ENCODE data around the gene SIRT5. TPM values are rescaled to one million over a fixed set of nuclear protein-coding genes. Genes with fewer than 3 reads are reported as not detected.

SIRT5 gene
- polyA plus RNA-seq, 1 experiment = 5.3 TPM

DNA sequence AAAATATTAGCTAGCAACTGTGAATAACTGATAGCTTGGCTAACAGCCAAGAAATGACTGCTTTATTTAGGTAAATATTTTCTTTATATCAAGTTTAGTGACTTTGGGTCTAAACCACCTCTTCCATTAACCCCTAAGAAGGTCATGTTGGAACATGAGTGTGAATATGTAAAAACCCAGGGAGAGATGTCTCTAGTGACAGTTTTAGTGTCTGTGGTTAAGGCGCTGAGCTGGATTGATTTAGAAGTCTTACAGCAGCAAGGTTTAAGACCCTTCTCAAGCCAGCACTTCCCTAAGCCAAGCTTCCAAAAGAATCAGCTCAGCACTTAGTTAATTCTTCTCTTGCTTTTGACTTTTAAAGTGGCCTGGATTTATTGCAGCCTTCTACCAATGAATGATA, 11.4 kb upstream of the SIRT5 start:
- DNase-seq (ENCODE audit: low read depth, low spot score) = no peak
- TF ChIP-seq, protein P1, sequence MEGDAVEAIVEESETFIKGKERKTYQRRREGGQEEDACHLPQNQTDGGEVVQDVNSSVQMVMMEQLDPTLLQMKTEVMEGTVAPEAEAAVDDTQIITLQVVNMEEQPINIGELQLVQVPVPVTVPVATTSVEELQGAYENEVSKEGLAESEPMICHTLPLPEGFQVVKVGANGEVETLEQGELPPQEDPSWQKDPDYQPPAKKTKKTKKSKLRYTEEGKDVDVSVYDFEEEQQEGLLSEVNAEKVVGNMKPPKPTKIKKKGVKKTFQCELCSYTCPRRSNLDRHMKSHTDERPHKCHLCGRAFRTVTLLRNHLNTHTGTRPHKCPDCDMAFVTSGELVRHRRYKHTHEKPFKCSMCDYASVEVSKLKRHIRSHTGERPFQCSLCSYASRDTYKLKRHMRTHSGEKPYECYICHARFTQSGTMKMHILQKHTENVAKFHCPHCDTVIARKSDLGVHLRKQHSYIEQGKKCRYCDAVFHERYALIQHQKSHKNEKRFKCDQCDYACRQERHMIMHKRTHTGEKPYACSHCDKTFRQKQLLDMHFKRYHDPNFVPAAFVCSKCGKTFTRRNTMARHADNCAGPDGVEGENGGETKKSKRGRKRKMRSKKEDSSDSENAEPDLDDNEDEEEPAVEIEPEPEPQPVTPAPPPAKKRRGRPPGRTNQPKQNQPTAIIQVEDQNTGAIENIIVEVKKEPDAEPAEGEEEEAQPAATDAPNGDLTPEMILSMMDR (IDR thresholded peaks at IDR 0.05; ENCODE audit: low read depth, low read length) = no peak
- ChIA-PET CTCF (interaction anchor here (3.2 kb wide), 1 partner anchor 11 kb away, joined by 34 read pairs; the partner anchor contains the start of gene SIRT5), POLR2A (no interaction called here)
- Histone ChIP-seq H3K27ac (ENCODE audit: low read depth, low read length) (no peak overlapping the region), H3K9me3 (ENCODE audit: control insufficient read depth, insufficient read depth, low read length) (no peaks in the 10 kb centered on the region), H3K27me3 (ENCODE audit: control insufficient read depth, insufficient read depth, low read length) (peaks cover 12% of the 10 kb centered on the region), H3K4me3 (ENCODE audit: low read depth, low read length) (no peak overlapping the region)

DNA sequence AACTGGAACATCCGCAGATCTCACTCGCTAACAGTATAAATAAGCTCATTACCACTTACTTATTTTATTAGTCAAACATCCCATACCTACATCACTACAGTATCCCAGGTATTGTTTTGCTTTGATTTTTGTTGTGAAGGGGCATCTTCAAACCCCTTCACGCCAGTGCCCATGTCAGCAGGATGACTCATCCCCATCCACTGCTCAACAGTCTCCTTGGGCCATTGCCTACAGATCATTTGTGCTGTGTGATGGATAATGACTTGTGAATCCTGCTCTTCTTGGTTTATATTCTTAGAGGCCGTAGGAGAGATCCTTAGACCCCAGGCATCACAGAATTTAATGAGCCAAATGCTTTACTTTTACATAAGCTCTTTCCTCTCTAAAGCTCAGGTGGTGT, 8.5 kb upstream of the SIRT5 start:
- ChIA-PET POLR2A (no interaction called here), CTCF (interaction anchor here (0.6 to 0.9 kb wide), 3 partner anchors 9 to 229 kb away, joined by 3 read pairs; partner anchors contain the start of gene SIRT5)
- Histone ChIP-seq H3K27ac (ENCODE audit: low read depth, low read length) (no peak overlapping the region), H3K4me3 (ENCODE audit: low read depth, low read length) (no peak overlapping the region), H3K27me3 (ENCODE audit: control insufficient read depth, insufficient read depth, low read length) (peaks cover 16% of the 10 kb centered on the region), H3K9me3 (ENCODE audit: control insufficient read depth, insufficient read depth, low read length) (no peaks in the 10 kb centered on the region)
- no peak for DNase-seq (ENCODE audit: low read depth, low spot score)
- TF ChIP-seq, protein P1 (IDR thresholded peaks at IDR 0.05; ENCODE audit: low read depth, low read length) = no peak

DNA sequence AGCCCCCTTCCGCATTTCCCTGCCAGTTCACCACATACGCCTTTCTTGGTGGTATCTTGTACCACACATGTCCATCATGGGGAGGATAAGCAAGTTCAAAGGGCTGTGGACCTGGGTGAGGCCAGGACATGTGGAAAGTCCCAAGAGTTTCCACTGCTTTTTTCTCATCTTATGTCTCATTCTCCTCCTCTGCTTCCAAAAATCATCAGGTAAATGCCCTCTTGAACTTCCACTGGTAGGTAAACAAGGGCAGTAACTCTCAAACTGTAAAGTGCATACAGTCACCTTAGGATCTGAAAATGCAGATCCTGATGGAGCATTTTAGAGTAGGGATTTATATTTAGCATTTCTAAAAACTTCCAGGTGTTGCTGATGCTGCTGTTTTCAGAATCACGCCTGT, 7.9 kb upstream of the SIRT5 start:
- TF ChIP-seq, protein P1 (IDR thresholded peaks at IDR 0.05; ENCODE audit: low read depth, low read length) = no peak
- Histone ChIP-seq H3K9me3 (ENCODE audit: control insufficient read depth, insufficient read depth, low read length) (no peaks in the 10 kb centered on the region), H3K27ac (ENCODE audit: low read depth, low read length) (no peak overlapping the region), H3K27me3 (ENCODE audit: control insufficient read depth, insufficient read depth, low read length) (peaks cover 16% of the 10 kb centered on the region), H3K4me3 (ENCODE audit: low read depth, low read length) (no peak overlapping the region)
- POLR2A ChIA-PET = no interaction called here
- CTCF ChIA-PET = interaction anchor here (0.7 kb wide), 1 partner anchor 8 kb away, joined by 3 read pairs; the partner anchor contains the start of gene SIRT5
- DNase-seq (ENCODE audit: low read depth, low spot score) = no peak

DNA sequence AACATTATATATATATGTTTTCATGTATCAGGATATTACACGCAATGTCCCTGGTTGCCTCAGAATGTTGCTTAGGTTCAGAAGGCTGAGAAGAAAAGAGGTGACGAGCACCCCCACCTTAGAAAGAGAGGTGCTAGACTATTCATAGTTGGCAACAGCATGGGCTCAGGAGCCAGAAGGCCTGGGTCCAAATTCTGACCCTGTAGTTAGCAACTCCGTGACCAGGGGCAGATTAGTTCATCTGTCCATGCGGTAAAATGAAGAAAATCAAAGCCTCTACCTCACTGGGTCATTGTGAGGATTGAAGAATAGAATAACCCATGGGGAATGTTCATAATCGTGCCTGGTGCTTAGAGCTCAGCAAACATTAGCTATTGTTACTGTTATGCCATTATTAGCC, 5.4 kb upstream of the SIRT5 start:
- Histone ChIP-seq H3K4me3 (ENCODE audit: low read depth, low read length) (no peak overlapping the region), H3K27me3 (ENCODE audit: control insufficient read depth, insufficient read depth, low read length) (peaks cover 14% of the 10 kb centered on the region), H3K27ac (ENCODE audit: low read depth, low read length) (no peak overlapping the region), H3K9me3 (ENCODE audit: control insufficient read depth, insufficient read depth, low read length) (no peaks in the 10 kb centered on the region)
- TF ChIP-seq, protein P1 (IDR thresholded peaks at IDR 0.05; ENCODE audit: low read depth, low read length) = no peak
- no peak for DNase-seq (ENCODE audit: low read depth, low spot score)
- ChIA-PET POLR2A (no interaction called here), CTCF (no interaction called here)

DNA sequence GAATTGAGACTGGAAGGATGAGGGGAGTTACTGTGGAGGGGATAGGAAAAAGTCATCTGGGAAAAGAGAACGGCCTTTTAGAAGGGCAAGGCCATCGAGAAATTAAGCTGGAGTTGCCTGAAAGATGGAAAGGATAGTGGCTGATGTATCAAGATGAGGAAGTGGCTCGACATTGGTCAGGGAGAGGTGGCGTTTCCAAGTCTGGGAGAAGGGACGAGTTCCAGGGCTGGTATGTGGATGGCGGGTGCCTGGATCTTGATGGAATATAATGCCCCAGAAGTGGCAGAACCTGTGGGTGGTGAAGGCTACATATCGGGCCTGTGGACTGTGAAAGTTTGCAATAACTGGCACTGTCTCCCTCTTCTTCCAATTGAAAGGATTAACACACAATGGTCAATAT, 2.2 kb upstream of the SIRT5 start:
- POLR2A ChIA-PET = no interaction called here
- CTCF ChIA-PET = interaction anchor here (1.0 to 1.3 kb wide), 3 partner anchors 43 to 336 kb away, joined by 3 to 5 read pairs (median 3); partner anchors contain the start of genes NOL7 and TBC1D7
- TF ChIP-seq, protein P1 (IDR thresholded peaks at IDR 0.05; ENCODE audit: low read depth, low read length) = no peak
- no peak overlapping the region for H3K27ac ChIP-seq (ENCODE audit: low read depth, low read length)
- DNase-seq (ENCODE audit: low read depth, low spot score) = no peak
- peaks cover 4% of the 10 kb centered on the region for H3K27me3 ChIP-seq (ENCODE audit: control insufficient read depth, insufficient read depth, low read length)
- no peak overlapping the region for H3K4me3 ChIP-seq (ENCODE audit: low read depth, low read length)
- H3K9me3 ChIP-seq (ENCODE audit: control insufficient read depth, insufficient read depth, low read length) = no peaks in the 10 kb centered on the region
